SKM-1 treated with dmso at 0.1 percent for 144 hours (cell line): ENCODE measurements around the gene FLRT3.

Experiments used
- DNase-seq: peaks from one replicate; lab custom pipeline; 2025; ENCODE audit not compliant: unreplicated experiment; lab: John Stamatoyannopoulos, UW

FLRT3 gene

DNA sequence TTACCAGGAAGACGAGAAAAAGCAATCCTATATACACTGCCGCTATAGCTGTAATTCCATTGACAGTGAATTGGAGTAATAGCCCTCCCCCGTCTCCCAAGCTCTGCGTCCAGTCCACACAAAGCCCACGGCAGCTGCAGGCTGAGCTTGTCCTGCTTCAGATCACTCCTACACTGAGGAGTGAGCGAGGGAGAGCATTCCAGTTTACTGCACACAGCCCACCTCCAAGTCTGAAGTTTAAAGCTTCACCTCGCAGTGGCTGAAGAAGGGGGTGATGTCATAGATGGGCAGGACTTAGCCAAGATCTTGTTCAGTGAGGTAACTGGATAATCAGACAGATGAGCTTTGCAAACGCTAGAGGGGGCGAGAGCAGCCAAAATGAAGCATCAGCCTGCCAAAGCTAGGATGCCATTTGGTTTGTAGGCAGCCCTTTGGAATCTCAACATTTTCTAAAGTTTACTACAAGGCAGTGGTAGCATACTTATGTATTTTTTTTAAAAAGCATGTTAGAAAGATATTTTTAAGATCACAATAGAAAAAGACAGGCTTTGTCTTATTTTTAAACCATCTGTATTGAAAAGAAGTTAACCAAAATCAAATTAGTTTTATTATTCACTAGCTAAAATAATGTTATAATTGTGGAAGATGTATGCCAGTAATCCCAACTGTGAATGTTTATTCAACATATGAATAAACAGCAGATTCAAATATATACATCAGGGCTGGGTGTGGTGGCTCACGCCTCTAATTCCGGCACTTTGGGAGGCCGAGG, at the start of gene FLRT3:
Gene FLRT3, minus strand, starts transcription at position 213 of the 772 bp plus-strand sequence. CDS start 10,106 bp downstream, outside the sequence.
- peak; percentile 79 for DNase-seq

DNA sequence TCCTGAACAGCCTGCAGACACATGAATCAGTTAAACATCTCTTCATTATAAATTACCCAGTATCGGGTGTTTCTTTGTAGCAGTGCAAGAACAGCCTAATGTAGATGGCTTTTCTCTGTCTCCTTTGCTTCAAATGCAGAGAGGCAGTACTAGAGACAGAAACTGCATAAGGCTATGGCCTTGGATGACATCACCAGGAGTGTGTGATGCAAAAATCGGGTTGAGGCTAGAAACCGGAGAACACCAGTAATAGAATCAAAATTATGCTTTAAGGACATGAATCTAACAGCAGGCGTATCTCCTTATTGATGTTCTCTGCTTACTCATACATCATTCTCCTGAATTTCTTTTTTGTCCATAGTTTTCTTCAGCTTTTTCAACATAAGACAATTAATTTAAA, 49.3 kb upstream of the FLRT3 start:
- DNase-seq: no peak

DNA sequence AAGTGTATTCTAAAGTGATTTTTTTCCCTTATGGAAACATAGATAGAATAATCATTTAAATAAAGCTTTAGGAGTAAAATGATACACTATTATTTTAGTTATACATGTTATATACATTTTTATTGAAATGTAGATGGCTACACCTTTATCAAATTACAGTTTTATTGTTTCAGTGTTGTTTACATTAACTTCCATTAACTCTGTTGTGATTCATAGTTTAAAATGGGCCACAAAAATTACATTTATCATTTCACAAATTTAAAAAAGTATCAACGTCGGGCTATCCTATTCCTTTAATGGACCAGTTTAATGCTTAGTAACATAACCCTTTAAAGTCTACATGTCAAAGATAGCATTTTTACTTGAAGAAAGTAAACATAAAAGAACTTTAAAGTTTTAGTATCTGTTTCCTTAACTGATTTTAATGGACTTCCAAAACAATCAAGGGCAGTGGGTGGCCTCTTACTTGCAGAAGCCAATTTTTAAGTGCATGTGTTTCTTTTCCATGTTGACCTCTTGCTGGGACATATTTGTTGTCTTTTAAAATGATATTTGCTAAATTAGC, 47.8 kb upstream of the FLRT3 start:
- DNase-seq: no peak

DNA sequence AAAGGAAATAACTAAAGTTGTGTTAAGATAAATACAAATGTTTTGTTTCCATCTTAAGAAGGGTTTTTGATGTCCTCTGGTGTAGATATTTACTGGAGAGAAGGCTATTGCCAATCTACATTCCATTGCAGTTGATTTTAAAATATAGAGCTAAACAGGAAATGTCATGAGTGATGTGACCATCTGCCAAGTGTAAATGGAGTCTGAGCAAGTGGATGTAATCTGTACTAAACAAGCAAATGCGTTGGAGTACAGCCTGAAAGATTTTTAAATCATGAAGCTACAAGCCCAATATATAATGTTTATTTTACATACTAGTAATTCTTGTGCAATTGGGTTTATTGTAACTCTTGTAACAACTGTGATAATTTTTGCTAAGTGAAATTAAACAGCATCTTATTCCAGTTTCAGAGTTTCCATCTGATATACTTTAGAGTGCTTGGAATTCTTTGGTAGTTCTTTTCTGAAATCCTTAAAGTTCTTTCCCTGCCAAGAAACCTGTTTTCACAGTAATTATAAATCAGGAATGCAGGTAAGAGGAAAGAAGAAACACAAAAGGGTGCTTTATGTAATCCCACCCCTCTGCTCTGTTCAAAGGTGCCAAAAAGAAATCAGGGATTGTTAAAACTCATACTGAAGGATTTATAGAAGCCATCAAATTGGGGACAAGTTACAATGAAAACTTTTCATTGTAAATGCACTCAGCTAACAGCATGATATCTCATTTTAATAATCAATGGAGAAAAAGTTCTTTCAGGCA, 47.2 kb upstream of the FLRT3 start:
- no peak for DNase-seq

DNA sequence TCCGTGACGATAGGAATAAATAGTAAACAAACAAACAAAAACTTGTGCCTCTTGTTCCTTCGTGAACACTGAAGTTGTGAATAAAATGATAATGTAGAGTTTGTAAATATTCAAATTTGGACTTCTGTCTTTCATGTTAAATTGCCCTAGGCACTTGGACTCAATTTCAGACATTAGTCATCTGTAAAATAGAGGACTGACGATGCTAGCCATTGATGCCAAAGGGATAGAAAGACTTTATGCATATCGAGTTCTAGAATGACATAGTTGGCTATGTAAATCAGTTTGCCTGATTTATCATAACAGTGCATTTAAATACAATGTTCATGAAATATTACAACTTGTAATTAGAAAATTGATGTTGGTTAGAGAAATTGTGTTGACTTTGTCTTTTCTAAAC, 45.9 kb upstream of the FLRT3 start:
- no peak for DNase-seq

DNA sequence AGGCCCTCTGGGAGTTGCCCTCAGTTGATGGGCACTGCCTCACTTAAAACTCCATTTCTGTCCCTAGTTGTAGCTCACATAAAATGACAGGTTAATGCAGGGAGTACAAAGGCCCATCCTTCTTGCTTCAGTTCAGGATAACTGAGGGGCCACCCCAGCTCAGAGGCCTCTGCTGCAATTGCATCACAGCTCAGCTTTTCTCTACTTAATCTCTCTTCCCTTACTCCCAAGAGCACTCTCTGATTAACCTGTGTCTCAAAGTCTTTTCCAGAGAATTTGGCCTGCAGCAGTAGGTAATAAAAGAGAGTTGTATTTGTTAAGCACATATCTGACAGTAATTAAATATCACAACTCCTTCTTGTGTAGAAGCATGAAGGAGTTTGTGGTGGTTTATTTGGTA, 40.9 kb upstream of the FLRT3 start:
- DNase-seq: no peak

DNA sequence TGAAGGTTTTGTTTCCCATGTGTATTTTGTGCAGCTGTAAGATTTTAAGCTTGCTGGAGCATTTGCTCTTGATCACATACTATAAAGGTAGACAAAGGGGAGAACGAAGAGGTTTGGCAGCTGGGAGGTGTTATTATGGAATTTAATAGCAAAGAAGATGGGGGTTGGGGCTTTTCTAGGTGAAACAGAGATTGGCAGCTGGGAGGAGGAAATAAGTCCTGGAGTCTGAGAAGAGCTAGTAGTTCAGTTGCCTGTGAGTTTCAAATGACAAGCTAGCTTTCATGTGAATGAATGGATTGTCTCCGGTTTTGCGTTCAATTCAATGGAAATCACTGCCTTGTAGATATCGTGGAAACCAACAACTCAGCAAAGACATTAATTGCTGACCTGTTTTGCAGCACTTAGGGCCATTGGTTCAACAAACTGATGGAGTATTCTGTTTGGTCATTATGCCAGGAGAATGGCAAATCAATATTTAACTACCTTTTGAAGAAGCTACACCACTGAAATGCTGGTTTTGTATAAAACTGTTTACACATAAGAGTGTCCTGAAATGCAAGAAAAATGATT, 38.1 kb upstream of the FLRT3 start:
- DNase-seq: no peak

DNA sequence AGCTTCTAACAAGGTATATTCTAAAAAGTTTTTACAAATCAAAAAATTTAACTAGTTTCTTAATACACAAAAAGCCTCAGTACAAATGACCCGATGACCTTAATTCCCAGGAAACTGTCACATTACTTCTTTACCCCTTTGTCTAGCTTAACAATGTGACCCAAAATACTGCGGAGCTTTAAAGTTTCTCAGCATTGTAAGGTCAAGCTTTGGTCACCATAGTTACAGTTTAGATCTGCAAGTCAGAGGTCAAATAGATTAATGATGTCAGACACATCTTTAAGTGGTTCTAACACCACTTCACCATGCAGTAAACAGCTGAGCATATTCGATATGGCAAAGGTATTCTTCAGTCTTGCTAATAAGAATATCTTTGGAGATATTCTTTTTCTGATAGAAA, 36.8 kb upstream of the FLRT3 start:
- no peak for DNase-seq

DNA sequence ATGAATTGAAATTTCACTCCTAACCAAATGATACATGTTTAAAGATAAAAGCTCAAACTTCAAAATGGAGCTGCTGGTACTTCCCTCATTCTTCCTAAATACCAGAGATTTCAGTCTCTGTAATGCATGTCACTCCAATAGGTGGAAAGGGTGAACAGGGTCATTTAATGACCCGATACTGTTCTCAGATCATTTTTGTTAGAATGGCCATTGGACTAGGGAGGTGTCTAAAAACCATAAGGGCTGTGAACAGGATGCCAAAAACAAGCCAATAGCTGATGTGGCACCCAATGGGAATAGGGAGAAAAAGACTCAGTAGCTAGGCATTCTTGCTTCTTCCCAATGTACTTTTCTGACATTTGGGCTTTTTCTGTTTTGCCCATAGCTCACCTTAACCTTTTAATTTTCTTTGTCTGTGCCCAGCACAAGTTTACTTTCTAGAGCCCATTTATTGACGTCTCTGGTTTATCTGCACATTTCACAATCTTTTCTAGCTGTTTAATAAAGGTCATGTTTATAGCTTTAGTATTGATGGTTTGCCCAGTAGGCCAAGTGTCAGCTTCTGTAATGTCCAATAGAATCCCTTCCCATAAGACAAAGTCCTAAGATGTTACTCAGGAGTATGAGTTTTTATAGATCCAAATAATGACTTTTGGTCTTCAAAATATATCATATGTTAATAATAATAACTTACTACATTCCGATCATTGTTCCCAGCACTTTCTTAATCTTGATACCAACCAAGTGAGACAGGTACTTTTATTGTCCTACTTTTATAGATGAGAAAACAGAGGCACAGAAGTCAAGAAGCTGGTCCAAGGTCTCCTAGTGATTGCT, 24.3 kb upstream of the FLRT3 start:
- no peak for DNase-seq

DNA sequence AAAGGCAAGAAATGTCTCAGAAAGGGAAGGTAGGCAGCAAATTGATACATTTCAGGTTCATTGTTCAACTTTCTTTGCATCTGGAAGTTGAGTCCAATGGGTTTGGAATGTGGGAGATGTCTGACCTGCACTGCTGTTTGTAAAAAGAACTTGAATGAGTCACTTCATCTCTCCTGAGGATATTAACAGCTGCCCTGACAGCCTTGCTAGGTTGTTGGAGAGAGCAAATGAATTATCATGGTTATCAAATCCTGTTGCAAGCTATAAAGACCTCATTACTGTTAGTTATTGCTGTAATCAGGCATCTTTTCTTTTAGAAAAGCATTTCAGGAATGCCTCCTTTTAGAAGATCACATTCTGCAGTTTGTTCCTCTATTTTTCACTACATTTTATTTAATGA, 23.0 kb upstream of the FLRT3 start:
- no peak for DNase-seq

DNA sequence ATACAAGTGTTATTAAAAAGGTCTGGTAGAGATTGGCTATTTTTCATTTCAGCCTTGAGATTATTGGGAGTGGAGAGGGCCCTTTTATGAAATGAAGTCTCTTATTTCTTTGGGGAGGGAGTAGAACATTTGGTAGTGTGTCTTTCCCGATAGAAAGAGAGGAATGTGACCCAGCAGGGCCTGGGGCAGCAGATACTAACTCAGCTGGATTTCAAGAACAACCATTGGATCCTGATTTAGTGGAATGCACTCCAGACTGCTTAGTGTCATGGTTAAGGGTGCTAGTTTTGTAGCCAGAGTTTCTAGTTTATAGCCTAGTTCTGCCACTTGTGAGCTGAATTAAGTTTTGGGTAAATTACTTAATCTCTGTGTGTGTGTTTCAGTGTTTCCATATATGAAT, 18.4 kb upstream of the FLRT3 start:
- no peak for DNase-seq

DNA sequence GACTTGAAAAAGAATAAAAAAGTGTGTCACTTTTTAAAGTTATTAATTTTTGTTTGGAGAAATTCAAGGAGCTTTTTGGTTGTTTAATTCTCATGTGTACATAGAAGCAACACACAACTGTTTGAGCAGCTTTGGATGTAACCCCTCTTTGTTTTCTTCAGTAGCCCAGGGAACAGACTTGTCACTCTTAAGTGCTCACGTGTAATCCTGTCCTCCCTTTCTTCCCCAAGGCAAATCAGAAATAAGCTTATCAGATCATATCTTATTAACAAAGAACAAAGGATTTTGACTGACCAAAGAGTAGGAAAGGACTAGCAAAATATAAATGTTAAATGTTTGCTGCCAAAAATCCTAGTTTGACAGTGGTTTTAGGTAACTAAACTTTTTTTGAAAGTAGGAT, 7.3 kb upstream of the FLRT3 start:
- DNase-seq: no peak

DNA sequence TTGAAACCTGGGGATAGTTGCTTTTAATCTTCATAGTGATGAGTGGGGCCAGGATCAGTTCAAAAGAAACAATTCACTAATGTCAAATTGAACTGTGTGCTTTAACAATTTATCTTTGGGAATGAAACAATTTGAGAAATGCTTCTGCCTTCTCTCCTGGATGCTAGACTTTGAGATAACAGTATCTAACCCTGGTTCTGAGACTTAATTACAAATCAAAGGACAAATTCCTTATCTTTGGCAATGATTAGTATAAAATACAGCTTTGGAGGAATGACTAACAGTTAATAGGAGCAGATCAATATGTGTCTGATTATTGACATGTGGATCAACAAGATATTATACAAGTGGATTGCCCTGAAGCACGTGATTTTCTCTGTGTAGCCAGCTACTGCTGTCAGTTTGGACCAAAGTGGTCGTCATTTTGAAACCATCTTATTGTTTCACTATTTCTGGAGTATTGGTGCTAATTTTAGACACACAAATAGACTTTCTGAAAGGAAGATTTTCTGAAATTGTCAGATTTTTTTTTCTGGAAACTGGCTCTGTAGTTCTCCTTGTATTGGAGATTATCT, 6.2 kb upstream of the FLRT3 start:
- DNase-seq: no peak

DNA sequence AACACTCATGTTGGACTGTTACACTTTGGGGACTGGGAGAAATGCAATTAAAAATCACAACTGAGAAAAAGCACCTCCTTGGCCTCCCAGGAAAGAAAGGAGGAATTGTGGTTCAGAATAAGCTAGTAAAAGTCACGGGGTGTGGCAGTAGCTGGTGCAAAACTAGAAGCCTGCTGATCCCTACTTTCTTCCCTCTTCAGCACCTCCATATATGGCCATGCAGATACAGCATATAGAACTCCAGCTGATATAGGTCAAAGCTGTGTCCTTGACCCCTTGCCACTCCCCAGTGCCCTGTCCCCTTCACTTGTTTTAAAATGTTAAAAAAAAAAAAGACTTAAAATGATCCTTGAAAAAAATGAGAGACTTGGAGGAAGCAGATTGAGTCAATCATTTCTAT, 5.5 kb upstream of the FLRT3 start:
- no peak for DNase-seq

DNA sequence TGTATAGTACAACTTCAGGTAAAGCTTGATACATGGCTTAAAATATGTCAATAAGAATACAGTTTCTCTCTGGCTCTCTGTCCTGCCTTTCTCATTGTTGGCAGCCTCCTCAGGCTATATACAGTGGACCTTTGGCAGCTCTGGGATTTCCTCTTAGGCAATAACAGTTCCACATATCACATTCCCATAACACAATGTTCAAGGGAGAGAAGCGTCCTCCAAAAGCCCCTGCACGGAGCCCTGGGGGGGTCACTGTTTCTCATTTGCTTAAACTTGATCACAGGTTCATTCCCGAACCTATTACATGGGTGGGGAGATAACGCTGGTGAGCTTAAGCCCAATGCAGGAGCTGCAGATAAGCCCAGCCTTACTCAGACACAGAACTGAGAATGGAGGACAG, 4.4 kb upstream of the FLRT3 start:
- no peak for DNase-seq

DNA sequence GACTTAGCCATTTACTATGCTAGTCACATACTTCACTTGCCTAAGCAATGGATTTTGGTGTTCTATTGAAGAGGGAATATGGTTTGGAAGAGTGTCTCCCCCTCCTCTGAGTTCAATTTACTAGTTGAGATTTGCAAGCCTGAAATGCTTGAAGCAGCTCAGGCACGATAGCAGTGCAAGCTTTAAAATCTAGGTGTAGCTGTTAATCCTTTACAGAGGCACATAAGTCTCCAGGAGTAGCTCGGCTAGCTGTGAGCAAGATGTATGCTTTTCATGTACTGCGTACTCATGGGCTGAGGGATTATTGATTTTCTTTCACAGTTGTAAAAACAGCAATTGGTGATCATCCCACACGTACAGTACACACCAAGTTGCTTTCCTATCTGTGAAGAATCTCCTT, 726 bp downstream of the FLRT3 start:
- DNase-seq: no peak

DNA sequence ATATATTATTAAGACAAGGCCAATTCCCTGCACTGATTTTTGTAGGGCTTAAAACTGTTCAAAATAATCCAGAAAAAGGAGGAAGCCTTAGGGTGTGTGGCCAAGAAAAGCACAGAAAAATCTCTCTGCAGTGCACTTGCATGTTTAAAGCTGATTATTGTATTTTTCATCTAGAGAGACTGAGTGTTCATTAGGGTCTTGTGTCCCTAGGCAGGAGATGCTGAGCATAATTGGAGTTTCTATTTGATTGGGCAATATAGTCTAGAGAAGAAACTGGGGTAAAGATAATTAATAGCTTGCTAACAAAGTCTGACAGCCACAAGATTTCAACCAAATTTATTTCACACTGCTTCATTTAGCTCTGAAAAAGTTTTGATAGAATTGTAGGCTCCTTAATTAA, 2.4 kb downstream of the FLRT3 start:
- no peak for DNase-seq

DNA sequence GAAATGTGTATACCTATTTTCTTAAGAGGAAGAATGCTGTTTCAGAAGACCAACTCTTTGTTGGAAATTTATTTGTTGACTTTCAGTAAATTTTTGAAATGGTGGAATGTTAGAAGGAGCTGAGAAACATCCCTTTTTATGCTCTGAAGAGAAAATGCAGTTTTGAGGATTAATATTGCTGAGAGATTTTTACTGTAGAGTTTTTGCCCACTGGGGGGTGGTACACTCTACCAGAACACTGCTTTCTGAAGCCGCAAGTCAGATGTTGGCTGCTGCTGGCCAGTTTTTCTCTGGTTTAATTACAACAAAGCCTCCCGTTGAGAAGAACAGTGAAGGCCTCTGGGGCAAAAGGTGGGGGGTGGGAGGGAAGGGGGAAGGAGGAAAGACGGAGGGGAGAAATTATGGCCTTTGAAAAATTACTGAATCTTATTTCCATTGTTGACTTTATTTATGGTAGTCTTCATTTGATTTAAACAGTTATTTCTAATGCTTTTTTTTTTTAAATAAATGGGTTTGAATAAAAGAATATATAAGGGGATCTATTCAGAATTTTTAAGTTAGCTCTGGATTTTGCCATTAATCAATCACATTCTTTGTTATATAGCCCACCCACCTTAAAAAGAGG, 3.0 kb downstream of the FLRT3 start:
- DNase-seq: no peak

DNA sequence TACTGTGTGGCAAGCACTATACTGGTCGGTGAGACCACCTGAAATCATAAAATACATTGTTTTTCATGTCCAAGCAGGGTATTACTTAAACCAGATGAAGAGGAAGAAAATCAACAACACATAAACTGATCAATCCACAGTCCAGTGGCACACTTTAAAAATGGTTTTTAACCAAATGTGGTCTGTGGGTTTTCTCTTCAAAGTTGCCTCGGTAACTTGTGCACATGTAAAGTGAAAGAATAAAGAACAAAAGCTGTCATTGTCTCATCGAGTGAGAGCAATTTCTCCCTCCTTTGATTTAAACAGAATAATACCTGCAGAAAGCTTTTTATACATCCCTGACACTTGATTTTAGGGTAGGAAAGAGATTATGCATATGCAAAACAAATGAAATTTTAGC, 3.7 kb downstream of the FLRT3 start:
- no peak for DNase-seq

DNA sequence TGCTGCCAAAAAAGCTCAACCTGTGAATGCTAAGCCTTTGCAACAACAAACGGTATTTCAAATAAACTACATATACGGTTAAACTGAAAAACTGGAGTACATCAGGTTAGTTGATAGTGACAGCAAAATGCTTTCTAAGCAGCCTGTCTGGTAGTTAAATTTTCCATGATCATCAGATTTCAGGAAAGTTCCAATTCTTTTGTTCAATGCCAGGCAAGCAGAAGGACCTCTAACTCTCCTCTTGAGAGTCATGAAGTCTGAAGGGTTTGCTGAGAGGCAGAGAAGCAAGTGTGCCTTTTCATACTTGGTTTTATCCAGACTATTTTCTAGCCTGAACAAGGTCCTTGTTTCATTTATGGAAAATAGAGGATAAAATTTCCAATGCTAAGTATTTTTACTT, 4.5 kb downstream of the FLRT3 start:
- no peak for DNase-seq
